HUDEP-2 (cell line): ENCODE measurements around the gene GAS6.
"Not testable (repeated sequence)": the region's sequence is repeated elsewhere in the genome, so short reads cannot be mapped to it uniquely, and the experiment has no call there.

ENCODE experiments used
- DNase-seq, 76 experiments: peaks; one replicate each; lab custom pipeline; 2025; ENCODE audit not compliant: unreplicated experiment in 76 of 76; lab: John Stamatoyannopoulos, UW

The GAS6 gene

DNA sequence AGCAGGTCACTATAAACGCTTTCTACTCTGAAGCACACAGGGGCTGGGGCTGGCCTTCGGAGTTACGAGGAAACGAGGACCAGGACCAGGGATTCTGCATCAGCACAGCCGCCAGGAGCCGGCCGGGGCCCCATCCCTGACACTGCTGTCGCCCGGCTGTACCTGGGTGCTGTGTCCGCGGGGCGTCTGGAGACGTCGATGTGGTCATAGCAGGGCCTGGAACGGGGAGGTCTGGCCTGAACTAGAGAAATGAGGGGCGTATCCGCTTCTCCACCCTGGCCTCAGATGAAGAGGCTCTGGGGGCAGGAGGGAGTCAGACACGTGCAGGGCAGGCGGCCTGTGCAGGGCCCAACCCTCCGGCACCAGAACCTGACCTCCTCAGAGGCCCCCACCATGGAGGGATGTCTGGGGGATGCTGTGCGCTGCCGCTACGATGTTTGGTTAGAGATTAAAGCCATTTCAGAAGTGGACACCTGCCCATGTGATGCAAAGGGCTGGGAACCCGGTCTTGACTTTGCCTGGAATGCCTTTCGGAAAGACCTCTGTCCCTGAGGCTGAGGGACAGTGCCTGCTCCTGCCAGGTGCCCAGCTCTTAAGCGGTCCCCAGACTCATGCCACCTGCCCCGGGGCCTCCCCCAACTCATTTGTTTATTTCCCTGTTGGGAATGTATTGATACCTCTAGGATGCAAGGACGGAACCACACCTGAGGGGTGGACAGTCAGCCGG is 21.4 kb downstream of the GAS6 start:
- no peak for DNase-seq

- DNase-seq, result no peak
These were observed 22.6 kb downstream of the GAS6 start for GRCh38 chr13:113841353-113841650.

- no peak for DNase-seq
These were observed 23.1 kb downstream of the GAS6 start for GRCh38 chr13:113840541-113841352.

DNA sequence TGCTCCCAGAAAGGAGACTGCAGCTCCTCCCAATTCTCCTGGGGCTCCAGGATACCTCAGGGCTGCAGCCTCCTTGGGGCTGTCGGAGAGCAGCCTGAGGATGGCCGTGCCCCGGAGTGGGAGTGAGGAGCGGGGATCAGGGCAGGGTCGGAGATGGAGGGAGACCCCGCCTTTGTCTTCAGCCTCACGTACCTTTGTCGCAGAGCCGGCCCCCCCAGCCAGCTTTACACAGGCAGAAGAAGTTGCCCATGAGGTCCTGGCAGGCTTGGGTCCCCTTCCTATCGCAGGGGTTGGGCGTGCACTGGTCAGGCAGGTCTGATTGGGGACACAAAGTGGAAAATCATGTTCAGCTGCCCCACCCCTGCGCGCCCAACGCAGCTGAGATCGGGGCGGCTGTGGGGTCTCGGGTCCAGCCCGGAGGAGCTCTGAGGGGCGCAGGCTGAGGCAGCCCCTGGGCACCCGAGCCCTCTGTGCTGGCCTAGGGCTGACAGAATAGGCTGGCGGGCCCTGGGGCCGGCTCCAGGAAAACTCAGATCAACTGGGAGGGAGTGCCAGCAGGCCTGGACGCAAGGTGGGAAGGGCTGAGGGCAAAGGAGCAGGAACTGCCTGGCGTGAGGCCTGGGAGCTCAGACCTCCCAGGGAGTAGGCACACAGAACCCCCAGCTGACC is 24.2 kb downstream of the GAS6 start:
- no peak for DNase-seq

DNA sequence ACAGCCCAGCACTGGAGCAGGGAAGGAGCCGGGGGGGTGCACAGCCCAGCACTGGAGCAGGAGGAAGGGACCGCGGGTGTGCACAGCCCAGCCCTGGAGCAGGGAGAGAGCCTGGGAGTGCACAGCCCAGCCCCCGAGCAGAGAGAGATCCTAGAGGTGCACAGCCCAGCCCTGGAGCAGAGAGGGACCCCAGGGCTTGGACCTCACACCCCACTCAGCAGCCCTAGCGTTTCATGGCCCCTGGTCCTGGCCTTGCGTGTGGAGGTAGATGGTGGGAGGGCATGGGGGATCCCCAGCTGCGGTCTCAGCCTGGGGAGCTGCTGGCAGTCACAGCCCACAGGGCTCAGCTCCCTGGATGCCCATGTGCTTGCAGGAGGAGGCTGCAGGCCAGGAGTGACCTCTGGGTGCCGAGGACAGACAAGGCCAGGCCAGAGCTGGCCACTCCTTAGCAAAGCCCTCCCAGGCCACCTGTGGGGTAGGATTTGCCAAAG is 25.1 kb downstream of the GAS6 start:
- no peak for DNase-seq

DNA sequence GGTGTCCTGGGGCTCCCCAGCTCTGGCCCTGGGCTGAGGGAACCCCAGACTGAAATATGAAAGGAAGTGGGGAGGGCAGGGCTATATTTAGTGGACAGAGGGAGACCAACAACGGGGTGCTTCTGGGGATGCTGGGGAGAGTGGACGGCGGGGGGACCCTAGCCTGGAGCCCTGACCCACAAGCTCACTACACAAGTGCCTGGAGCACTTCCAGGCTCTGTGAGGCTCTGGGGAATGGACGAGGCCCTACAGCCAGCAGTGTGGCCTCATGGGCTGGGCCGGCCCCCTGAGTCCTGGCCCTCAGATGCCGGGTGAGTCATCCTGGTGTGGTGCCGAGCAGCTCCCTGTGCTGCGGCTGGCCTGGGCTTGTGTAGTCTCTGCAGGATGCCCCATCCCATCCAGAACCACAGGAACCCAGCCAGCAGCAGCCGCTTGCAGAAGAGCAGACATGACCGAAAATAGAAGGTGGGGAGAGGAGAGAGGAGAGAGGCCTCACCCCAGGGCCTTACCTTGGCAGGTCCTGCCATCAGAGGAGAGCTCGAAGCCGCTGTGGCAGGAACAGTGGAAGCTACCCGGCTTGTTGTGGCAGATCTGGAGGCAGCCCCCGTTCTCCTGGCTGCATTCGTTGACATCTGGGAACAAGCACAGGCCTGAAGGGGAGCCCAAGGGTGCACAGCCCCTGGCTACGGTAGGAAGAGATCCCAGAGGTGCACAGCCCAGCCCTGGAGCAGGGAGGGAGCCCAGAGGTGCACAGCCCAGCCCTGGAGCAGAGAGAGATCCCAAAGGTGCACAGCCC is 26.1 kb downstream of the GAS6 start:
- peak in 63 of 76 experiments; percentile 8 to 82 (median 52) for DNase-seq

- peak in 6 of 76 experiments; percentile 20 to 53 (median 25) for DNase-seq
These were observed 26.9 kb downstream of the GAS6 start for GRCh38 chr13:113836768-113837559.

GRCh38 chr13:113835461-113836270 is 28.2 kb downstream of the GAS6 start:
- DNase-seq, result no peak

- DNase-seq, result no peak
These were observed 29.2 kb downstream of the GAS6 start for GRCh38 chr13:113834496-113835200.

DNA sequence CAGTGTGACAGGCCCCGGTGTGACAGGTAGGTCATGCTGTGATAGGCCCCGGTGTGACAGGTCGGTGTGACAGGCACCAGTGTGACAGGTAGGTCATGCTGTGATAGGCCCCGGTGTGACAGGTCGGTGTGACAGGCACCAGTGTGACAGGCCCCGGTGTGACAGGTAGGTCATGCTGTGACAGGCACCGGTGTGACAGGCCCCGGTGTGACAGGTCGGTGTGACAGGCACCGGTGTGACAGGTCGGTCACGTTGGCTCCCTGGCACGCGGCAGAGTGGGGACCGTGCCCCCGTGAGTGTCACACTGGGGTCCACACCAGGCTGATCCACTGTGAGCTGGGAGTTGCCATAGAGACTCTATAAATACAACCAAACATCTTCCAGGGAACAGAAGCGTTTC is 29.9 kb downstream of the GAS6 start:
- not testable (repeated sequence) for DNase-seq

DNA sequence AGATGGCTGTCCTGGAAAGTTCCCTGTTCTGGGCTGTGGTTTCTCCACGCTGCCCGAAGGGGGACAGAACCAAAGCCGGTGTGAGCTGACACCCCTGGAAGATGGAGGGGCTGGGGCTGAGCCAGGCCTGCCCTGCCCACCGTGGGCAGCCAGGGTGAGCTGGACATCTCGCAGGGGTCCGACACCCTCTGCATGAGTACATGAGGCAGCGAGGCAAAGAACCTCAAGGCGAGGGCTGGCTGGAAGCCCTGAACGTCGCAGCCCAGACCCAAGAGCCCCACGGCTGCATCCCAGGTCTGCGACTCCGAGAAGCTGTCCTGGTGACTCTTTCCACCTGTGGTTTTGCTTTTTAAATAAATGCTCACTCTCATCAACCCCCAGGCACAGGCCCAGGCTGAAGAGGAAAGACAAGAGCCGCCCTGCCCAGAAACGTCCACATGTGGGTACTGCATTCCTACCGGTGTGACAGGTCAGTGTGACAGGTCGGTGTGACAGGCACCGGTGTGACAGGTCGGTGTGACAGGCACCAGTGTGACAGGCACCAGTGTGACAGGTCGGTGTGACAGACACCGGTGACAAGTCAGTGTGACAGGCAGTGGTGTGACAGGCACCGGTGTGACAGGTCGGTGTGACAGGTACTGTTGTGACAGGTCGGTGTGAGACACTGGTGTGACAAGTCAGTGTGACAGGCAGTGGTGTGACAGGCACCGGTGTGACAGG is 30.6 kb downstream of the GAS6 start:
- no peak for DNase-seq

DNA sequence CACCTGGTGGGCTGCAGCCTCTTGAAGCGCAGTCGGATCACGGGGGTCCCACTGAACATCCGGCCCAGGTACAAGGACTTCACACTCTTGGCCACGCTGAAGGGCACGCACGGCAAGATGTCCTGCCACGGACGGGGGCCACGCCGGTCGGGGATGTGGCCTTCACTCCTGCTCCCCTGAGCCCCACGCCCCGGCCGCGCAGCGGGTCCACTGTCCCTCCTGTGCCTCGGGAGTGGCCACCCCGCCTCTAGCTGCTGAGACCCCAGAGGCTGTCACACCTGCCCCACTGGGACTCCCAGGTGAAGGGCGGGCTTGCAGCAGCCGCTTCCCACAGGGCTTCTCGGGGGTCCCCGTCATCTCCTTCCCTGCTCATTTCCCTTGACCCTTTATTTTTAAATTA is 31.2 kb downstream of the GAS6 start:
- DNase-seq, result no peak

DNA sequence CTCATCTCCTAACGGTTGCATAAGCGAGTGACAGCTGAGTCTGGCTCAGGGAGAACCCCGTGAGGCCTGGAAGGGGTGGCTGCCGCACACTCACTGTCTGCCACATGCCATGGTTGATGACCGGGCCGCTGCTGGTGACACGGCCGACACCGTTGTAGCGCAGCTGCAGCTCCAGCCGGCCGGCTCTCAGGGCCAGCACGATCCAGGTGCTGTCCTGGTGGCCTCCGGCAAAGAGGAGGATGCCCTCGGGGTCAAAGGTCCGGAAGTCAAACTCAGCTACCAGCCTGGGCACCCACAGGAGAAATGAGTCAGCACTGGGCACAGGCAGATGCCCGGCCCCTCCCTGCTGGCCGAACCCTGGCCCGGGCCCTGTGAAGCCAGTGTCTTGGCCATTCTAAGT is 31.7 kb downstream of the GAS6 start:
- DNase-seq, result no peak

DNA sequence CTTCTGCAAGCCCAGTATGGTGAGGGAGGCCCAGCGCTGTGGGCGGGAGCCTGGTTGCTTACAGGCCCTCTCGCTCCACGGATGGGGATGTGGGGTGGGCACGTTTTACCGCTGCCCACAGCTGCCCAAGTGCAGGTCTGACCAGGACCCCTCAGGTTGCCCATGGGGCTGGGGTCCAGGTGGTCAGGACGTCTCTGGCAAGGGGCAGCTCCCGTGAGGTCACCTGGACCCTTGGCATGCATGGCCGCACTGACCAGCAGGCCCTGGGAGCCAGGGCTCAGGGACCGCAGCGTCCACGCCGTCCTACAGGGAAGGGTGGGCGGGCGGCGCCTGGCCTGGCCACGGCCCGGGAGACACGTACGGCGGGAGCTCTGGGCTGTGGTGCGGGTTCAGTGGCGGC is 32.8 kb downstream of the GAS6 start:
- DNase-seq, result no peak

DNA sequence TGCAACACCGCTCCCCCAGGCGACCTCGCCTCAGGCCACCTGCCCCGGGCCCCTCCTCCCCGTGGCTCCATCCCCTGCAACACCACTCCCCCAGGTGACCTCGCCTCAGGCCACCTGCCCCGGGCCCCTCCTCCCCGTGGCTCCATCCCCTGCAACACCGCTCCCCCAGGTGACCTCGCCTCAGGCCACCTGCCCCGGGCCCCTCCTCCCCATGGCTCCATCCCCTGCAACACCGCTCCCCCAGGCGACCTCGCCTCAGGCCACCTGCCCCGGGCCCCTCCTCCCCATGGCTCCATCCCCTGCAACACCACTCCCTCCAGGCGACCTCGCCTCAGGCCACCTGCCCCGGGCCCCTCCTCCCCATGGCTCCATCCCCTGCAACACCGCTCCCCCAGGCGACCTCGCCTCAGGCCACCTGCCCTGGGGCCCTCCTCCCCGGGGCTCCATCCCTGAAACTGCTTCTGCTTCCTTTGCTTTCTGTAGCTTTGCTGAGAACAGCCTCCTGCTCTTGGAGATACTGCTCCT is 33.4 kb downstream of the GAS6 start:
- DNase-seq, result not testable (repeated sequence)

GRCh38 chr13:113828282-113828825 is 35.5 kb downstream of the GAS6 start:
- no peak for DNase-seq

- DNase-seq, result no peak
These were observed 36.9 kb downstream of the GAS6 start for GRCh38 chr13:113827021-113827420.
